ENCODE measurements around the gene UGCG. TPM values are rescaled to one million over a fixed set of nuclear protein-coding genes. Genes with fewer than 3 reads are reported as not detected.

Gene UGCG
- polyA plus RNA-seq, 2 of the 4 experiments (the other 2 are of a cell fraction), result 11.6 to 25.9 TPM

- 83% methylated on average over 3 of the region's 3 CpGs for WGBS (ENCODE audit: missing lambda C conversion rate)
- H3K9me3 ChIP-seq, result no peaks in the 10 kb centered on the region; the same call in 2 of the 3 replicates
- FAIRE-seq (no peak), ATAC-seq (no peak), DNase-seq (ENCODE audit: low read depth in 1 of 2, low spot score in 1 of 2) (no peak)
- peaks cover 7% of the 10 kb centered on the region; the same call in 1 of the 3 replicates for H3K4me1 ChIP-seq
- no peak overlapping the region for H3K27ac ChIP-seq
- H3K4me2 ChIP-seq, result no peak overlapping the region
- CTCF ChIA-PET, result interaction anchor here (0.7 to 0.8 kb wide), 2 partner anchors 9 to 25 kb away, joined by 3 to 4 read pairs; no protein-coding TSS in a partner anchor
- no peak overlapping the region for H3K4me3 ChIP-seq
- no peak for TF ChIP-seq CHD2 (IDR thresholded peaks at IDR 0.05; ENCODE audit: low read length, partially characterized antibody)
- no peak for TF ChIP-seq HOXA7 (CRISPR knock-in tag; IDR thresholded peaks at IDR 0.05)
- no peak for TF ChIP-seq MAX (IDR thresholded peaks at IDR 0.05)
- no peak for TF ChIP-seq BCL3 (IDR thresholded peaks at IDR 0.05)
- TF ChIP-seq HMGXB4 (CRISPR knock-in tag; IDR thresholded peaks at IDR 0.05; ENCODE audit: borderline replicate concordance), result no peak
- no peak for TF ChIP-seq JUNB (IDR thresholded peaks at IDR 0.05)
- POLR2A ChIA-PET, result no interaction called here
Observed at GRCh38 chr9:111870774-111871498, 25.7 kb upstream of the UGCG start.

GRCh38 chr9:111871499-111871855 is 25.1 kb upstream of the UGCG start:
- Histone ChIP-seq H3K9me3 (no peaks in the 10 kb centered on the region; the same call in 2 of the 3 replicates), H3K4me3 (no peak overlapping the region)

GRCh38 chr9:111872886-111873285 is 23.7 kb upstream of the UGCG start:
- H3K4me2 ChIP-seq, result no peak overlapping the region
- H3K4me3 ChIP-seq, result no peak overlapping the region
- no peaks in the 10 kb centered on the region for H3K4me1 ChIP-seq
- no peaks in the 10 kb centered on the region for H3K9me3 ChIP-seq
- ChIA-PET POLR2A (no interaction called here), CTCF (no interaction called here)
- ATAC-seq (no peak), FAIRE-seq (no peak), DNase-seq (ENCODE audit: low read depth in 1 of 2, low spot score in 1 of 2) (no peak)
- 79% methylated on average over 3 of the region's 3 CpGs for WGBS (ENCODE audit: missing lambda C conversion rate)
- H3K27ac ChIP-seq, result no peak overlapping the region
- TF ChIP-seq CBX2 (IDR thresholded peaks at IDR 0.05; ENCODE audit: borderline replicate concordance, low read depth), result no peak
- no peak for TF ChIP-seq REST (IDR thresholded peaks at IDR 0.05)
- no peak for TF ChIP-seq EP300 (IDR thresholded peaks at IDR 0.05)
- no peak for TF ChIP-seq SMC3 (IDR thresholded peaks at IDR 0.05)
- TF ChIP-seq MYC (IDR thresholded peaks at IDR 0.05; ENCODE audit: borderline replicate concordance, low read length), result no peak
- no peak for TF ChIP-seq HOXB5 (CRISPR knock-in tag; IDR thresholded peaks at IDR 0.05)
- TF ChIP-seq CEBPB (IDR thresholded peaks at IDR 0.05), result no peak
- no peak for TF ChIP-seq ZC3H11A (IDR thresholded peaks at IDR 0.05)
- TF ChIP-seq NR3C1 (IDR thresholded peaks at IDR 0.05), result no peak

More at GRCh38 chr9:111871499-111871855, 25.1 kb upstream of the UGCG start:
- POLR2A ChIA-PET, result no interaction called here
- TF ChIP-seq RCOR1 (IDR thresholded peaks at IDR 0.05; ENCODE audit: low read depth, low read length) (no peak), BCL3 (IDR thresholded peaks at IDR 0.05) (no peak), HOXB5 (CRISPR knock-in tag; IDR thresholded peaks at IDR 0.05) (no peak), E2F6 (IDR thresholded peaks at IDR 0.05; ENCODE audit: borderline replicate concordance, low read depth) (no peak), FOXS1 (CRISPR knock-in tag; IDR thresholded peaks at IDR 0.05) (no peak), KDM1A (IDR thresholded peaks at IDR 0.05; ENCODE audit: low read depth) (no peak)
- no peak for DNase-seq (ENCODE audit: low read depth in 1 of 2, low spot score in 1 of 2)
- H3K4me2 ChIP-seq, result no peak overlapping the region
- CTCF ChIA-PET, result interaction anchor here (0.8 kb wide), 1 partner anchor 24 kb away, joined by 3 read pairs; no protein-coding TSS in a partner anchor
- peaks cover 7% of the 10 kb centered on the region; the same call in 1 of the 3 replicates for H3K4me1 ChIP-seq
- whole genome bisulfite sequencing (ENCODE audit: missing lambda C conversion rate), result 94% methylated on average over 6 of the region's 6 CpGs
- H3K27ac ChIP-seq, result no peak overlapping the region
- ATAC-seq, result no peak
- no peak for FAIRE-seq
